Activated gamma-delta T cell treated with anti-CD3 and anti-CD28 coated beads, Interleukin-2, amount 50 U/mL, for 16 hours (primary cell): ENCODE data around the gene RARS1.

Experiments used
- DNase-seq: peaks from one replicate; pipeline ENCODE4 v3.0.0-alpha.2; 2020; ENCODE audit warnings: low read depth

The RARS1 gene

DNA sequence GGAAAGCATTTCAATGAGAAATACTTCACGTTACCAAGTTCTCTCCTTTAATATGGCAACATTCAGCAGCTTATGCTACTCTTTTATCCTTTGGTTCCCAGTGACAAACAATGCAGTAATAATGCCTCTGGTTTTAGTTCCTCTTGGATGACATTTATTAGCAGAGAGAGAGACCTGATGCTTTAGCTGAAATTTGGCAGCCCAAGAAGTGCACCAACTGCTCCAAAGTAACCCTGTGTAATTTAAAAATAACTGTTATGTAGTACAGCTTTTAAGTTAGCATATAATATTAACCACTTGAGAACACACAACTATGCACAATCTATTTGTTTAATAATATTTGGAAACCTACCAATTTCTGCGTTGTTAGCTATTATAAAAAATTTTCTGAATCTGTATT, 71.1 kb downstream of the RARS1 start:
- no peak for DNase-seq

DNA sequence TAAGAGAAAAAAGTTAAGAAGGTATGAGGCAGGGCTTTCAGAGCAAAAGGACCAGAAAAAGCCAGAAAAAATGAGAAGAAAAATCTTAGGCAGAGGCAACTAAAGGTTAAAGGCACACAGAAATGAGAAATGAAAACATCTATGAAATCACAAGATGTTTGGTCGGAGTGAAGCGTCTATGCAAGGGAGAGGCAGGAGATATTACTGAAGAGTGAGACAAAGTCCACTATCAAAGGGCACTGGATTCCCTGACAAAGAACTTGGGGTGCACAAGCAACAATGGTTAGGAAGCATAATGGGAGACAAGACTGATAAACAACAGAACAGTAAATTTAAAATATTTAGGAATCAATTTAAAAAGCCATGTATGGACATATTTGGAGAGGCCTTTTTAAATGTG, 76.0 kb downstream of the RARS1 start:
- DNase-seq: no peak

DNA sequence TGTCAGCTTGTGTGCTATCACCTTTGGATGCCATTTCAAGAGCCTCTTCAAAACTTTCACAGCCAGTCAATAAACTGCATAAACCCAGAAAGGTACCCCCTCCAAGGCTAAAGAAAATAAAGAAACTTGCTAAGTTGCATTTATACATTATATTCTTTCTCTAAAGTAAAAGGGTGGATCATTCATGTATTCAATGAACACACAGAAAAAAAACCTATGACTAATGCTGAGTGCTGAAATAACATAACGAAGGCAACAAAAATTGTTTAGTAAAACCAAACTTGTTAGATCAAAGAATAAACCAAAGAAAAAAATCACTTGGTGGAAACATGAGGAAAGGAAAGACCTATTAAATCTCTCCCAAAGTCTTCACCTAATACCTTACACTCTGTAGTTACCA, 77.7 kb downstream of the RARS1 start:
- no peak for DNase-seq

DNA sequence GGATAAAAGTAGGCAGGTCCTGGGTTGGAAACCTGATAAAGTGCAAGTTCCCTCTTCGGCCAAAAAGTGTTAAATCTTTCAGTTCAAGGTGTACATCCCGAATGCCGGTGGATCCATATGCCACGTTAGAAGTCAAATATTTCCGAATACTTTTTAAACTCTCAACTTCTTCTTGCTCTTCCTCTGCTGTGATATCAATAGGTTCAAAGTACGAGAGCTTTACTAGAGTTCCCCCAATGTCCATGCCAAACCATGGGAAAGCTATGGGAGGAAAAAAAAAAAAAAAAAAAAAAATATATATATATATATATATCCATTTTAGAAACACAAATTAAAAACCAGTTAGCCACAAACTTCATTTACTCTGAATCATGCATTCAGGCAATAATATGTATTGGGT, 82.5 kb downstream of the RARS1 start:
- DNase-seq: no peak
